EL (cell line): ENCODE results near the gene FANCE.
A peak's percentile ranks its signal among the peaks of the same experiment; 100 is the strongest.

Source experiments
- DNase-seq: peaks from one replicate; pipeline ENCODE4 v3.0.0-alpha.2; 2016

FANCE gene

GRCh38 chr6:35468980-35469750 is 17.0 kb downstream of the FANCE start:
- no peak for DNase-seq

- peak; percentile 48 for DNase-seq
Measured at GRCh38 chr6:35469751-35470662, 17.9 kb downstream of the FANCE start.

GRCh38 chr6:35470663-35471120 is 18.6 kb downstream of the FANCE start:
- DNase-seq: no peak

DNA sequence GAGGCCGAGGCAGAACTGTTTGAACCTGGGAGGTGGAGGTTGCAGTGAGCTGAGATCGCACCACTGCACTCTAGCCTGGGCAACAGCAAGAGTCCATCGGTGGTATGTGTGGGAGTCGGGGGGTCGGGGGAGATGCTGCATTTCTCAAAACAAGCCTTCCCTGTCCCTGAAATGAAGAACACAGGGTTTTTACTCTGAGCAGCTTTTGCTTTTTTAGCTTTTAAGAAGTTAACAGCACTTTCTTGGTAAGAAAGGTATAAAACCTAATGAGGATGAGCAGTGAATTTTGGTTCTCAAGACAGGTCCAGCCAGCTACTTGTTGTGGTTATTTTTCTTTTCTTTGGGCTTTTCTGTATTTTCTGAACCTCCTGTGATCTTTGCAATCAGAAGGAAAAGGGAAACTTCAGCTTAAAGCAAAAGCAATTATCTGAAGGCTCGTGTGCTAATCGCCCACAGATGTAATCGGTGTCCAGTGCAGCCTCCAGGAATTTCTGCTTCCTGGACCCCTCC is 19.8 kb downstream of the FANCE start:
- no peak for DNase-seq

DNA sequence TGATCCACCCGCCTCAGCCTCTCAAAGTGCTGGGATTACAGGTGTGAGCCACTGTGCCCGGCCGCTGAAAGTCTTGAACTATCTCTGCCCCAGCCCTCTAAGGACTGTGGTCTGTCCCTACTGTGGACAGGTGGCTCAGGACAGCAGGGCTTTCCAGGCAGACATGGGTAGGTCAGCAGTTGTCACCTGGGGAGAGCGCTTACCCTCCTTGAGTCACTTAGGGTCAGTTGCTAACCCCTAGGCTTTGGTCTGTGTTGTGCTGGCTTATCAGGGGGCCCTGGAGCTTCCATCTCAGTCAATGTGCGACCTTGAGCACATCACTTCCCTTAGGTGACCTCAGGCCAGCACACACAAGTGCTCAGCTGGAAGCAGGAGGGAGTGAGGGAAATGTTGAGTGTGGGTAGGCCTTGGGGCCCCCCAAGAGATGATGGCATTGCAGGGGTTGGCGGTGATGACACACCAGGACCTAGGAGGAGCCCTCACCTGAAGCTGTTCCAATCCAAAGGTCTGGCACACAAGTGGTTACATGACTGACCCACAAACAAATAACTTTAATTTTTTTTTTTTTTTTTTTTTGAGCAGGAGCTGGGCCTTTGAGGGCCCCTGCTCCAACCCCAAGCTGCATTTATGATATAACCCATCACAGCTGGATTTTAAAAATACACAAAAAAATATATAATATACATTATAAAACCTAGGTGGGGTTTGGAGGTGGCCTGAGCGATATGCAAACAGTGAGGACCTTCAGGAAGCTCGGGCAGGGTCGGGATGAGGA is 21.1 kb downstream of the FANCE start:
- peak; percentile 33 for DNase-seq

DNA sequence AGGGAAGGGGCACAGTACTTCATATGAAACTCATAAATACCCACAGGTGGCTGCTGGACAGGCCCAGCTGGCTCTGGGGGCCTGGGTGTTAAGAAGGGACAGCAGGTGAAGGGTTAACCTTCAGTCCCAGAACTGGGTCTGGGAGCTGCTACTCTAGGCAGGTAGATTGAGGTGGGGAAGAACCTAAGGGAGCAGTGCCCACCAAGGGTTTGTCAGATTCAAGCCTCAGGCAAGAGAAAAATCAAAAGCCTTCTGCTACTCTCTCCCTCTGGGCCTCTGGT is 21.7 kb downstream of the FANCE start:
- DNase-seq: peak; percentile 42

DNA sequence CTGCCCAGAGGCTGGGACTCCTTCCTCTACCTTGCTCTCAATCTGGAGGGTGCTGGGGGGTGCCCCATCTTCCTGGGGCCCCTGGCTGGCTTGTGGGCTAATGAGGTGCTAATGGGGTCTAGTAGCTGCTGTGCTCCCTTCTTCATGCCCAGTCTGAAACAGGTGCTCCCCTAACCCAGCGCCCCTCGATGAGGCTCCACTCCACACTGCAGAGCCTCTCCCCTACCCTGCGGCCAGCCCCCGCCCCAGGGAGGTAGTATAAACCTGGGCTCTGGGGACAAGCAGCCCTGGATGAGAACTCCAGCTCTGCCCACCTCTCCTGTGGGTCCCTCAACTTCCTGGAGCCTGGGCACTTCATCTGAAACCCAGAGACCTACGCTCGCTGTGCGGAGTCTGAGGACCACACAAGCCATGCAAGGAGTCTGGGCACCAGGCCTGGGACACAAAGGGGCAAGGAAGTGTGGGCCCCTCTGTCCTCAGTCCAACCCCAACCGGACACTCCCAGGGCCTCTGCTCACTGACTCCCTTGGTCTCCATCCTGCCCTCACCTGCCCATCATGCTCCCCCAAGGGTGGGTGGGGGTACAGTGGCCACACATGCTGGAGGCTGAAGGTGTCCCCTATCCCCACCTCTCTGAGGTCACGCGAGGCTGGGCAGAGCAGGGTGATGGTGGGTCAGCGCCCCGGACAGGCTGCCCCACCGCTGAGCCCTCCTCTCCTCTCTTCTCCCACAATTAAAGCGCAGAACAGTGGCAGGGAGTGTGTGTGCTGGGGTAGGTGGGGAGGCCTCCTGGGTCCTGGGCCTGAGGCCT is 22.2 kb downstream of the FANCE start:
- DNase-seq: peak; percentile 25

DNA sequence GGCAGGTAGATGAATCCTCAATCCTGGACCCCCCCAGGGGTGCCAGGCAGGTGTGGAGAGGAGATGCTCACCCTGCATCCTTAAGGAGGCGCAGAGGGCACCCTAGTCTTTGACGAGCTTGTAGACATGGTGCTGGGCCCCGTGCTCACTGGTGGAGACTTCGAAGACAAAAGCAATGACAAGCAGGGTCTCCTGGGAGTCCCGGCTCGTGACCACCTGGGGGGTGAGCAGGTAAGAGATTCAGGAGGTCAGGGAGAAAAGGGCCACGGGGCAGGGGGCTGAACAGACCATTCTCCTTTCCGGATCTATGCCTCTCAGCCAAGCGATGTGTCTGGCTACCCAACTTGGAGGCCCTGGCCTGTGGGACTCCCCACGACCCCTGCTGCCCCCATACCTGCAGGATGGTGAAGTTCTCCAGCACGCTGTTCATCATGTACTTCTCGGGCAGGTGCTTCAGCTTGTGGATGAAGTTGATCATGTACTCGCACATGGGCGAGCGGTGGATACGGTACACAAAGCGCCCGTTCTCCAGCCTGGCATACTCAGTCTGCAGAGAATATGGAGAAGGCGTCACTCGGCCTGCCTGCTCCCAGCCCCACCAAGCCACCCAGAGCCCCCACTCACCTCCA is 22.9 kb downstream of the FANCE start:
- DNase-seq: no peak

DNA sequence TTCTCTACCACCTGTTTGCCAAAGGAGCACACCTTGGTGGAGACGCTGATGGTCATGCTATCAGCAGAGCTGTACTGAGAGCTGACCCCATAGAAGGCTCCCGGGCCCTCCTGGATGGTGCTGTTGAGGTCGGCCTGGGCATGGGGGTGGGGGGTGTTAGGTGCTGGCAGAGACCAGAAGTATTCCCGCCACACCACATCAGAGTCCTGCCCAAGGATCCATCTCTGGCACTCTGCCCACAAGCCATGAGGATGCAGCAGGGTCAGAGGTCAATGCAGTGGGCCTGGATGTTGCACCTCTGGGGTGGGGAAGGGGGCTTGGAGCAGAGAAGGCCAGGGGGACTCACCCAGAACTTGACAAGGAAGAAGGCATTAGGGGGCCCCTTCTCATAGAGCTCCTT is 23.4 kb downstream of the FANCE start:
- DNase-seq: no peak

- no peak for DNase-seq
Measured at GRCh38 chr6:35476004-35476403, 23.9 kb downstream of the FANCE start.

DNA sequence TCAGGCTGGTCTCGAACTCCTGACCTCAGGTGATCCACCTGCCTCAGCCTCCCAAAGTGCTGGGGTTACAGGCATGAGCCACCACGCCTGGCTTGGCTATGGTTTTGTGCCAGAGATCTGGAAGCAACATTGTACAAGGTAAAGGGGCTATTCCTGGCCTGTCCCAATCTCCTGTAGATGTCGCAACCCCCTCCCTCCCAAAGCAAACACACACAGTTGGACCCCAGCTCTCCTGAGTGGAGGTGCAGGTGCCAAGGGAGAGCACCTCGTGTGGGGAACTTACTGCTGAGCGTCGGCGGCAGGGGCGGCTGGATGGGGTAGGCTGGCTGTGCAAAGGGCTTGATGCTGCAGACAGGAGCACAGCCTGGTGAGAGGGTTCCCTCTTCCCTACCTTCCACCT is 24.9 kb downstream of the FANCE start:
- no peak for DNase-seq

- no peak for DNase-seq
Measured at GRCh38 chr6:35477551-35478179, 25.5 kb downstream of the FANCE start.

DNA sequence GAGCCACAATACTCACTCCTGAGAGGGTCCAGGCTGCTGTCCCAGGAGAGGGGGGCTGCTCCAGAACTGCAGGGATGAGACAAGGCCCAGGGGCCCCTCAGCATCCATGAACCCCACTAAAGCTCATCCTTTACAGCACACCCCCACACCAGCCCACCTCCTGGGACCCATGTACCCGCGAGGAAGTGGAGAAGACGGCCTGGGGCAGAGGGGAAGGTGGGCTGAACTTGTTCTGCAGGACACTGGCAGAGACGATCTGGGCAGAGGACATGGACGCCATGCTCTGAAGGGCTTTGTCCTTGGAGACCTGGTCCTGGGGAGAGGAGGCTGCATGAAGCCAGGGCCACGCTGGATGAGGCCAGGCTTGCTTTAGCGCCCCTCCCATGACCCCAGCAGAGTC is 26.1 kb downstream of the FANCE start:
- DNase-seq: no peak

- no peak for DNase-seq
Measured at GRCh38 chr6:35480176-35480575, 28.0 kb downstream of the FANCE start.

DNA sequence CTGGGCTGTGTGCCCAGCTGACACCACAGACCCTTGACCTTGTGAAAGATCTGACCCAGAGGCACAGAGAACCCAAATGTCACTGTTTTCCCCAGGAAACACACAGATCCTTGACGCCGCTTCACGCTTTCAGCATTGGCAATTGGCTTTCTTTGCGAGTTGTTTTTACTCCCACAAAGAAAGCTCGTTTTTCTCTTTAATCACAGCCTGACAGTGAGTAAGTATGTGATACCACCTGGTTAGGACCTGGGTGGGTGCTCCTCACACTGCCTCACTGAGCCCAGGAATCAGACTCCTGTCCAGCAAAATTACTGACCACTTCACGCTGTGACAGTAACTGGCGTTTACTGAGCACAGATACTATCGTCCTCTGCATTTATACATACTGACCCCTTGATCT is 29.1 kb downstream of the FANCE start:
- DNase-seq: no peak

DNA sequence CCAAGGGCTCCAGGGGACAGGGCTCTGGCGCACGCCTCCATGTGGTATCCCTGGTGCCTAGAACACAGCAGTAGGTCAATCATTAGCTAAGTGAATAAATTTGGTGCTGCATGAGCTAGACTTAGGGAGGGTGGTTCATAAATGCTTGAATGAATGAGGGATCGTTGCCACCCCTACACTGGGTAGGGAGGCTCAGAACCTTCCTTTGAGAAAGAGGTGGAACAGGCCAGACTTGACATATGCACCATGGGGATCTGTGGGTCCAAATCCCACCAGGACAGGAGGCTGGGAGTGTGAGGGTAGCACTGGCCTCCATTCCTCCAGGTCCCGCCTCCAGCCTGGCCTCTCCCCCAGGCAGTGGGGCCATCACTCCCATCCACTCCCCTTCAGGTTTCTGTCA is 30.9 kb downstream of the FANCE start:
- DNase-seq: no peak

- DNase-seq: no peak
Measured at GRCh38 chr6:35483490-35483889, 31.4 kb downstream of the FANCE start.

- no peak for DNase-seq
Measured at GRCh38 chr6:35483893-35484645, 31.9 kb downstream of the FANCE start.

GRCh38 chr6:35484921-35485392 is 32.8 kb downstream of the FANCE start:
- peak; percentile 78 for DNase-seq

DNA sequence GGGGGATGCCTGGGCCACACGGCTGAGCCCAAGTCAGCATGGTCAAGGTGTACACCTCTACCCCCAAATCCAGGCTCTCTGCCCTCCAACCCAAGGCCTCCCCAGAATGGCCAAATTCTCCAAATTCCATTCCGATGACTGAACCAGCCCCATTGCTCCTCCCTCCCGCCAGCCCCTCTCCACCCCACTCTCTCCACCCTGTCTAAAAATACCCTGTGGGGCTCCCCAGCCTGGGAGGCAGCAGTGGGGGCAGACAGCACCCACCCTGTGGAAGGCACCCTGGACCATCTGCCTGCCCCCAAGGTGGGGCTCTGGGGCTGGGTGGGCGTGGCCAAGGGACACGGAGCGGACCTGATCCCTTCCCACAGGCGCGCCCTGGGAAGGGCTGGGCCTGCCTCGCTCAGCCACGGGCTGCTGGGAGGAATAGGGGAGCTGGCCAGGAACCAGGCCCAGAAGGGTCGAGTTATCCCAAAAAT is 33.3 kb downstream of the FANCE start:
- DNase-seq: peak; percentile 93
